ENCODE results near the gene WIPF2.

DNA sequence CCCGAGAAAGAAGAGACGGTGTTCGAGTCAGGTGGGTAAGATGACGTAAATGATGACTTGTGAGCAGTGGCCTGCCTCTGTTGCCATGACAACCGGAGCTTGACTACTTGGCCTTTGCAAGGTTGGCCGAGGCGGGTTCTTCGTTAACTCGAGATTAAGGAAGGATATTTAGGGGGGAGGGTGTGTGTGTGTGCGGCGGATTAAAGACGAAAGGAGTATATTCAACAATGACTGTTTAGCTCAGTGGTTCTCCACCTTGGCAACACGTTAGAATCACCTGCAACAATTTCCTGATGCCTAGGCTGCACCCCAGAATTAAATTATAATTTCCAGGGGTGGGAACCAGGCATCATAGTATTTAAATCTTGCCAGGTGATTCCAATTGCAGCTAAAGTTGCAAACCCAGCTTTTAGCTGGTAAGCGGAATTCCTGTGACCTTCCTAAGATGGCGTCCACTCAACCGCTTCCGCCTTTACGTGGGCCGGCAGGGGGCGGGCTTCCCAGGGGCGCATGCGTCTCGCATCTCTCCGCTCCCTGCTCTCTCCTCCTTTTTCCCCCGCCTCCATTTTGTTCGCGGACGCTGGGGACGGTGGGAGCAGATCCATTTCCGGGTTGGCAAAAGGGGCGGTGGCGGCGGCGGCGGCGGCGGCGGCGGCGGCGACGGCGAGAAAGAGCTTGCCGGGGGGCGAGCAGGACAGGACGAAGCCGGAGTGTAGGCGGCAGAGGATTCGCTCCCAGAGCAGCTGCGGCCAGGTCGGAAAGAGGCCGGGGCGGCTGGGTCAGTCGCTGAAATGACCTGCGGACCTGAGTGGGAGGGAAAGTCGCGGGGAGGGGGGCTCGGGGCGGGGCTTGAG, at the start of gene WIPF2:
- TF ChIP-seq, protein P1, sequence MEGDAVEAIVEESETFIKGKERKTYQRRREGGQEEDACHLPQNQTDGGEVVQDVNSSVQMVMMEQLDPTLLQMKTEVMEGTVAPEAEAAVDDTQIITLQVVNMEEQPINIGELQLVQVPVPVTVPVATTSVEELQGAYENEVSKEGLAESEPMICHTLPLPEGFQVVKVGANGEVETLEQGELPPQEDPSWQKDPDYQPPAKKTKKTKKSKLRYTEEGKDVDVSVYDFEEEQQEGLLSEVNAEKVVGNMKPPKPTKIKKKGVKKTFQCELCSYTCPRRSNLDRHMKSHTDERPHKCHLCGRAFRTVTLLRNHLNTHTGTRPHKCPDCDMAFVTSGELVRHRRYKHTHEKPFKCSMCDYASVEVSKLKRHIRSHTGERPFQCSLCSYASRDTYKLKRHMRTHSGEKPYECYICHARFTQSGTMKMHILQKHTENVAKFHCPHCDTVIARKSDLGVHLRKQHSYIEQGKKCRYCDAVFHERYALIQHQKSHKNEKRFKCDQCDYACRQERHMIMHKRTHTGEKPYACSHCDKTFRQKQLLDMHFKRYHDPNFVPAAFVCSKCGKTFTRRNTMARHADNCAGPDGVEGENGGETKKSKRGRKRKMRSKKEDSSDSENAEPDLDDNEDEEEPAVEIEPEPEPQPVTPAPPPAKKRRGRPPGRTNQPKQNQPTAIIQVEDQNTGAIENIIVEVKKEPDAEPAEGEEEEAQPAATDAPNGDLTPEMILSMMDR (IDR thresholded peaks at IDR 0.05; ENCODE audit: control extremely low read depth in 1 of 3, insufficient read depth in 1 of 3, low read depth in 1 of 3, low read length in 3 of 3): peak; percentile 55 to 81 (median 69)
- TF ChIP-seq RFX5 (IDR thresholded peaks at IDR 0.05; ENCODE audit: borderline replicate concordance, low read depth, low read length) (peak; percentile 77; the same call in 1 of the 2 replicates), CBX5 (IDR thresholded peaks at IDR 0.05; ENCODE audit: low read depth, low read length) (no peak), POLR2A (IDR thresholded peaks at IDR 0.05; ENCODE audit: control extremely low read depth in 1 of 2, low read depth in 2 of 2, low read length in 2 of 2) (peak in 1 of 2 experiments; percentile 77; a peak in 2 of 3 replicates), EP300 (IDR thresholded peaks at IDR 0.05; ENCODE audit: borderline replicate concordance in 1 of 2, low read depth in 2 of 2, low read length in 2 of 2) (peak in 1 of 2 experiments; percentile 7; a peak in 2 of 3 replicates), EZH2 (IDR thresholded peaks at IDR 0.05; ENCODE audit: low read depth, low read length, severe bottlenecking) (no peak), CHD2 (IDR thresholded peaks at IDR 0.05; ENCODE audit: low read length) (no peak), CREB1 (IDR thresholded peaks at IDR 0.05) (peak; percentile 87), SRF (IDR thresholded peaks at IDR 0.05; ENCODE audit: low read depth, low read length) (no peak)
- TF ChIP-seq, protein P2, sequence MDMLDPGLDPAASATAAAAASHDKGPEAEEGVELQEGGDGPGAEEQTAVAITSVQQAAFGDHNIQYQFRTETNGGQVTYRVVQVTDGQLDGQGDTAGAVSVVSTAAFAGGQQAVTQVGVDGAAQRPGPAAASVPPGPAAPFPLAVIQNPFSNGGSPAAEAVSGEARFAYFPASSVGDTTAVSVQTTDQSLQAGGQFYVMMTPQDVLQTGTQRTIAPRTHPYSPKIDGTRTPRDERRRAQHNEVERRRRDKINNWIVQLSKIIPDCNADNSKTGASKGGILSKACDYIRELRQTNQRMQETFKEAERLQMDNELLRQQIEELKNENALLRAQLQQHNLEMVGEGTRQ (IDR thresholded peaks at IDR 0.05; ENCODE audit: low read length): no peak
- TF ChIP-seq, protein P3, sequence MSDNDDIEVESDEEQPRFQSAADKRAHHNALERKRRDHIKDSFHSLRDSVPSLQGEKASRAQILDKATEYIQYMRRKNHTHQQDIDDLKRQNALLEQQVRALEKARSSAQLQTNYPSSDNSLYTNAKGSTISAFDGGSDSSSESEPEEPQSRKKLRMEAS (IDR thresholded peaks at IDR 0.05): 0 out of 2 replicates have a peak, but pooled peaks have one; percentile 53
